ENCODE measurements around the gene RXRA.

The RXRA gene

GRCh38 chr9:134456756-134457305 lies 130.6 kb downstream of the RXRA start:
- DNase-seq, result no peak

GRCh38 chr9:134457321-134458206 lies 131.3 kb downstream of the RXRA start:
- DNase-seq, result no peak

GRCh38 chr9:134458207-134459108 lies 132.2 kb downstream of the RXRA start:
- DNase-seq, result no peak

GRCh38 chr9:134459164-134459563 lies 132.9 kb downstream of the RXRA start:
- no peak for DNase-seq

- DNase-seq, result no peak
Observed at GRCh38 chr9:134459573-134459972, 133.3 kb downstream of the RXRA start.

GRCh38 chr9:134460206-134460605 lies 134.0 kb downstream of the RXRA start:
- no peak for DNase-seq

GRCh38 chr9:134460896-134461295 lies 134.6 kb downstream of the RXRA start:
- no peak for DNase-seq

GRCh38 chr9:134461426-134461982 lies 135.2 kb downstream of the RXRA start:
- no peak for DNase-seq

- DNase-seq, result no peak
Observed at GRCh38 chr9:134462318-134462717, 136.1 kb downstream of the RXRA start.

- no peak for DNase-seq
Observed at GRCh38 chr9:134463280-134463679, 137.0 kb downstream of the RXRA start.

- DNase-seq, result no peak
Observed at GRCh38 chr9:134466869-134467616, 140.8 kb downstream of the RXRA start.

- no peak for DNase-seq
Observed at GRCh38 chr9:134468358-134468757, 142.1 kb downstream of the RXRA start.

GRCh38 chr9:134469041-134469875 lies 143.0 kb downstream of the RXRA start:
- no peak for DNase-seq

- no peak for DNase-seq
Observed at GRCh38 chr9:134472256-134472655, 146.0 kb downstream of the RXRA start.

GRCh38 chr9:134473141-134474054 lies 147.1 kb downstream of the RXRA start:
- no peak for DNase-seq

- no peak for DNase-seq
Observed at GRCh38 chr9:134474055-134474370, 147.8 kb downstream of the RXRA start.

- DNase-seq, result no peak
Observed at GRCh38 chr9:134475011-134475790, 148.9 kb downstream of the RXRA start.

- DNase-seq, result no peak
Observed at GRCh38 chr9:134476272-134476941, 150.2 kb downstream of the RXRA start.

GRCh38 chr9:134476942-134477335 lies 150.7 kb downstream of the RXRA start:
- no peak for DNase-seq

Data from activated gamma-delta T cell (primary cell).